Inflammatory macrophage treated with lipopolysaccharide for 4 hours (primary cell): ENCODE results near the gene ZNF133.
"Not testable (repeated sequence)": the region's sequence is repeated elsewhere in the genome, so short reads cannot be mapped to it uniquely, and the experiment has no call there.

Experiments used
- DNase-seq: peaks from one replicate; pipeline ENCODE4 v3.0.0-alpha.2; 2020

Gene ZNF133

GRCh38 chr20:18287915-18288748 is at the start of gene ZNF133:
TSS of gene ZNF133 (plus strand) at chr20:18288527. CDS start at chr20:18305687, 17,160 bp downstream.
- DNase-seq = peak; percentile 92

- no peak for DNase-seq
These were observed 47.3 kb upstream of the ZNF133 start for GRCh38 chr20:18240997-18241396.

GRCh38 chr20:18243802-18244201 is 44.5 kb upstream of the ZNF133 start:
- no peak for DNase-seq

DNA sequence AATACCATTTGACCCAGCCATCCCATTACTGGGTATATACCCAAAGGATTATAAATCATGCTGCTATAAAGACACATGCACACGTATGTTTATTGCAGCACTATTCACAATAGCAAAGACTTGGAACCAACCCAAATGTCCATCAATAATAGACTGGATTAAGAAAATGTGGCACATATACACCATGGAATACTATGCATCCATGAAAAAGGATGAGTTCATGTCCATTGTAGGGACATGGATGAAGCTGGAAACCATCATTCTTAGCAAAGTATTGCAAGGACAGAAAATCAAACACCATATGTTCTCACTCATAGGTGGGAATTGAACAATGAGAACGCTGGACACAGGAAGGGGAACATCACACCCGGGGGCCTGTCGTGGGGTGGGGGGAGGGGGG is 39.8 kb upstream of the ZNF133 start:
- not testable (repeated sequence) for DNase-seq

DNA sequence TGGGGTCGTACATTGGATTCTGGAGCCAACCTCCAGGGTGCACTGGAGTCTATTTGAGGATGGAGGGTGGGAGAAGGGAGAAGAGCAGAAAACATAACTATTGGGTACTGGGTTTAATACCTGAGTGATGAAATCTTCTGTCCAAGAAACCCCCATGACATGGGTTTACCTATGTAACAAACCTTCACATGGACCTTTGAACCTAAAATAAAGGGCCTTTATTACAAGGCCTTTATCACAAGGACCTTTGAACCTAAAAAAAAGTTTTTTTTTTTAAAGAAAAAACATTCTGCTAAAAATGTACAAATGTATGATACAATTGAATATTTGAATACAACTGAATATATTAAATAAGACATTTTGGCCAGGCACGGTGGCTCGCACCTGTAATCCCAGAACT is 38.1 kb upstream of the ZNF133 start:
- DNase-seq = no peak

DNA sequence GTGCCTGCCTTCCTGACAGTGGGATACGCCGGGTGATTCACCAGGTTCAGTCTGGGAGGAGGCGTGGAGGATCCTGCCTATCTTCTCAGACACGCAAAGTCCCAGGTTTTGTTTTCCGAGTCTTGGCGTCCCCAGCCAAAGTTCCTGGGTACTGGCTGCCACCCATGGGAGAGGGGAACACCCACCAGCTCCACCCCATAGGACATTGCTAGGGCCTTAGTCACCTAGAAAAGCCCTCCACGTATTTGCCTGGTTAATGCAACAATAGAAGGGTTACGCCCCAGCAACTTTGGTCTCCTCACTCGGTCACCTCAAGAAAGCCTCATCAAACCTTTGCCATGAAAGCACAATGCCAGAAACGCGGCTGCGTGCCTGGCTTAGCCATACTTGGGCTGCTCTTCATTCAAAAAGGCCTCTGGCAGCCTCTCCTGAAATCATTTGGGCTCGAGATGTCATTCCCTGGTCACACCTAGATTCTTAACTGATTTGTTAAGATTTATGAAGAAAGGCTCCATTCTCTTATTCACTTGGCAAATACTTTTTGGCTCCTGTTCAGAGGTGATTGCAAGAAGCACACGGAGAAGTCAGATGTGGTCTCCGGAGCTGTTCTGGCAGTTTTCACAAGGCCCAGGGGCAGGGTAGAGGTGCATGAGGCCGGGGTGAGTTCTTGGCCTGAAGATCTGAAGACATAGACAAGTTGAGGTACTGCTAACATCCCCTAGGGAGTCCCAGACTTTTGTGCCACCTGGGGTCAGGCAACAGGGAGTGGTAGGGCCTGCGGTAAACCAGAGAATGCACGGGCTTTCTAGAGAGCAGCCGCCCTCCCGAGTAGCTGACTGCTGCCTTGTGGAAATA is 35.5 kb upstream of the ZNF133 start:
- DNase-seq = no peak

GRCh38 chr20:18254615-18255014 is 33.7 kb upstream of the ZNF133 start:
- DNase-seq = no peak

DNA sequence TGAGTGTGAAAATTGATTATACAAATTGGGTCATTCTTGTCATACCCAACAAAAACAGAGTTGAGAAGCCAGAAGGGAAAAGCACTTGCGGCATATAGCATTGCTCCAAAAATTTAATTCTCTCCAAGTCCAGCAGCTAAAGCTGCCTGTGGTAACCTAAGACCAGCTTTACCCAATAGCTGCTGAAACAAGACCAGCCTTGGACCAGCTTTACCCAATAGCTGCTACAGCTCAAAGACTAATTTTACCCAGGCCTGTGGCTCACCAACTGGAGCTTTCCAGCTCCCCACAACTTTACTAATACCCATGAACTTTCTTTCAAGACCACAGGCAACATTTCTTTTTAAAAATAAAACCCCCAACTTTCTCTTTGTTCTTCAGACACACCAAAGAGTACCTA is 32.8 kb upstream of the ZNF133 start:
- DNase-seq = no peak

DNA sequence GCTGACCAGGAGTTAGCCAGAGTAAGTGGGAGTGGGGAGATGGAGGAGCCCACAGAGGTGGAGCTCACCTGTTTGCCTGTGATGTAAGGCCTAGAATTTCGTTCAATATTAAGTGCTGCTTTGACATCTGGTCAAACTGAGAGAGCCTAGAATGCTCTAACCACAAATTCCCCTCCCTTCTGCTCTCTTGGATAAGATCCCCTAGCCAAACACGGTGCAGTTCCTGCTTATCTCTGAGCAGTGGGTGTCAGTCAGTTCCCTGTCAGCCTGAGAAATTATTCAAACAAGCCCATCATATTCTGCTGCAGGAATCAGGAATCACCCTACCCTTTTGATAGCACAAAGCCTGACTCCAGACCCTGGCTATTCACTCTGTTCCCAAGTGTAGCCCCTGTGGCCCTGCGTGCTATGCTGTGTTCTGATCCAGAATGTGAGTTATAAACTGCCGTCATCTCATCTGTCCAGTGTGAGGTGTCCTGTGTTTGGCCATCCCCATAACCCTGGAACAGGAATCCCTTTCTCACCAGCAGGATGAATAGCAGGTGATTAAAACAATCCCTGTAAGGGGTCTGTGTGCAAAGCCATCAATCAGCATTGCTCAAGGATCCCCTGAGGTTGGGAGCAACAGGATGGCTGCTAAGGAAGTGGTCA is 31.8 kb upstream of the ZNF133 start:
- DNase-seq = no peak

- DNase-seq = no peak
These were observed 30.0 kb upstream of the ZNF133 start for GRCh38 chr20:18258126-18258860.

- DNase-seq = no peak
These were observed 28.6 kb upstream of the ZNF133 start for GRCh38 chr20:18259730-18260129.

DNA sequence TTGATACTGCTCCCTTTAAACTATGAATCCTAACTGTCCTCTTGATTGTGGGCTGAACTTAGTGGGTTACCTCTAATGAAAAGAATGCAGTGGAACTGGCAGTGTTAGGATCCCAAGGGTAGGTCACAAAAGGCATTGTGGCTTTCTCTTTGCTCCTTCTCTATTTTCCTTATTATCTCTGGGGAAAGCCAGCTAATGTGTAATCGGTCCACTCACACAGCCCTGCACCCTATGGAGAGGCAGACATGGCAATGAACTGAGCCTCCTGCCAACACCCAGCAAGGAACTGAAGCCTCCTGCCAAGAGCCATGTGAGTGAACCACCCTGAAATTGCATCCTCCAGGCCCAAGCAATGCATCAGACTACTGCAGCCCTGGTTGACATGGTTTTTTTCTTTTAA is 24.6 kb upstream of the ZNF133 start:
- DNase-seq = no peak

- no peak for DNase-seq
These were observed 22.9 kb upstream of the ZNF133 start for GRCh38 chr20:18265441-18265840.

DNA sequence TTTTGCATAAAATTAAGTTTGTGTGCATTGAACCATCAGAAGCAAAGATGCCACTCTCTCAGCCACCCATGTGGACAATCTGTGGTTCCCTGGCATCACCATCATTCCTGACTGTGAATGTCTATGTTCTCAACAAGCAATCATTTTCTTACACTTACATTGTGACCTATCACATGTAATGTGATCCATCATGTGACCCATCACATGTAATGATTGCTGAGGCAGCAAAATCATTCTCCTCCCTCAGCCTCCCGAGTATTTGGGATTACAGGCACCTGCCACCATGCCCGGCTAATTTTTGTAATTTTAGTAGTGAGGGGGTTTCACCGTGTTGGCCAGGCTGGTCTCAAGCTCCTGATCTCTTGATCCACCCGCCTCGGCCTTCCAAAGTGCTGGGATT is 22.0 kb upstream of the ZNF133 start:
- DNase-seq = no peak

DNA sequence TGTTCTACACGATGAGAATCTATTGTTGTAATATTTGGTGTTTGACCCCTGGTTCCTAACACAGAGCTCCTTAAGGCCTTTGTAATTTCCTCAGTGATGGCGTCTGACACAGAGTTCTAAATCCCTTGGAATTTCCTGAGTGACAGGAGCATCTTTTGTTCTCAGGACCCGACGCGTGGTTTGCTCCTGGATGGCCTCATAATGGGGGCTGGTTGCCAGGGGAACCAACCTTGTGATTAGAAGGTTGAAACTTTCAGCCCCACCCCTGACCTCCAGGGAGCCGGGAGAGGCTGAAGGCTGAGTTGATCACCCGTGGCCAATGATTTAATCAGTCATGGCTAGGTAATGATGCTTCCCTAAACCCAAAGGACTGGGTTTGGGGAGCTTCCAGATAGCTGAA is 20.5 kb upstream of the ZNF133 start:
- DNase-seq = no peak

GRCh38 chr20:18271160-18271559 is 17.2 kb upstream of the ZNF133 start:
- DNase-seq = no peak

DNA sequence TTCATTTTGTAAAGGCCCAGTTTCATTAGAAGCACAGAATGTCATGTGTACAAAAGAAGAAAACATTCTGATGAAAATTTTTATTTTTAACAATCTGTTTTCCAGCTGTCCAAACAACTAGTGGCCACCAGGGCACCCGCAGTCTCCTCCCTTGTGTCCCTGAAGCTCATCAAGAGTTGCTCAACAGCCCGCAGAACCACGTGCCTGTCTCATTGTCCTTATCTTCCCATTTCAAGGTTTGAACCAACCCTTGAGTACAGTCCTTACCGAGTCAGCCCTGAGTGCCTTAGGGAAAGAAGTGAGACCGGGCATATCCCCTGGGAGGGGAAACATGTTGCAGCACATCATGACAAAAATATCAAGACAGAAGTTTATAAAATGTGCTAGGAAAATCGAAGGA is 15.9 kb upstream of the ZNF133 start:
- peak; percentile 36 for DNase-seq

DNA sequence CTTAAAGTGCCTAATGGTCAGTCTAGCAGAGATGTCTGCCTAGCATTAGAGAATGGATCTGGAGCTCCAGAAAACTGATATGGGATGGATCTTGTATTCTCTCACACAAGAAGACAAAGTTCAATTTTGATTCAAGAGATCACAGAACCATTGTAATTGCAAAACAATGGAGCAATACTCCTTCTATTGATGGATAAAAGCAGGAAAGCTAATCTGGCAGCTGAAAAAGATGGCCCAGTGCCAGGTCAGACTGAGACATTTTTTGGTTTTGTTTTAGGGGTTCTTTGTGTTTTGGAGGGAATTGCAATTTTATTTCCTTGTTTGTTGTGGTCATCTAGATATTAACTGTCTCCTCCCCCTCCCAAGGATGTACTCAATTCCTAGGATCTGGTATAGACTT is 14.6 kb upstream of the ZNF133 start:
- DNase-seq = no peak

DNA sequence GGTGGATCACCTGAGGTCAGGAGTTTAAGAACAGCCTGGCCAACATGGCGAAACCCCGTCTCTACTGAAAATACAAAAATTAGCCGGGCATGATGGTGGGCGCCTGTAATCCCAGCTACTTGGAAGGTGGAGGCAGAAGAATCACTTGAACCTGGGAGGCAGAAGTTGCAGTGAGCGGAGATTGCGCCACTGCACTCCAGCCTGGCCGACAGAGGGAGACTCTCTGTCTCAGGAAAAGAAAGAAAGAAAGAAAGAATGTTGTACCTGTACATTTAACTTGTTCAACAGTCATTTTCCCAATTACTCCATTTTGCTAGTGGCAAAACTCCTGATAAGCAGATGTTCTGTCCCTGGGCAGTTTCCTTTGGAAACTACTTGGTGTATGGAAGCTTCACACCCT is 12.4 kb upstream of the ZNF133 start:
- not testable (repeated sequence) for DNase-seq

- peak; percentile 60 for DNase-seq
These were observed 11.5 kb upstream of the ZNF133 start for GRCh38 chr20:18276821-18277220.

DNA sequence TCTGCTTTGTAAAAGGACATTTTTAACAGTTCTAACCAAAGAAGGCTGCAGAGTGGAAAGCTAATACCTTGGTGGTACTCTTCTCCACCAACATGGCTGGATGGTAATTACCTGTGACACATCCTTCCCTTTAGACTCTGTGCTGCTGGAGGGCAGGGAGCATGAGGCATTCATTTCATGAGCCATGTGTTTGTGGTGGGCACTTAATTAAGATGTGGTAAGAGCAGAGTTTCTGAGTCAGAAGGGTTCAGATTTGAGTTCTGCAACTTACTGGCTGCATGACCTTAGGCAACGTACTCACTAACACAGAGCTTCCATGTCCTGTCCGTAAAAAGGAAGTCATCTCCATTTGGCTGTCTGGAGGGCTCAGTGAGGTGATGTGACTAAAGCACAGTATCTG is 9.1 kb upstream of the ZNF133 start:
- DNase-seq = peak; percentile 8

GRCh38 chr20:18284805-18285533 is 3.4 kb upstream of the ZNF133 start:
- DNase-seq = no peak
